SW 1271 (cell line): ENCODE measurements around the gene TALDO1.

ENCODE experiments used
- DNase-seq, 2 experiments: peaks; one replicate each; lab custom pipeline; 2025; lab: John Stamatoyannopoulos, UW

The TALDO1 gene

GRCh38 chr11:787084-787675, 39.9 kb downstream of the TALDO1 start:
- DNase-seq: no peak

GRCh38 chr11:788009-788640, 40.9 kb downstream of the TALDO1 start:
- DNase-seq: no peak

- DNase-seq: no peak
These were observed 42.0 kb downstream of the TALDO1 start for GRCh38 chr11:788953-789940.

GRCh38 chr11:789943-790342, 42.7 kb downstream of the TALDO1 start, which contains the start of gene CEND1:
CEND1 (minus strand) TSS chr11:790090; CDS start chr11:788576, 1,514 bp downstream.
- peak in 1 of 2 experiments; percentile 14 for DNase-seq

GRCh38 chr11:790721-791564, 43.7 kb downstream of the TALDO1 start:
- peak; percentile 42 to 70 for DNase-seq

GRCh38 chr11:791658-792534, 44.6 kb downstream of the TALDO1 start:
- no peak for DNase-seq

GRCh38 chr11:792535-792821, 45.2 kb downstream of the TALDO1 start:
- no peak for DNase-seq

- no peak for DNase-seq
These were observed 45.6 kb downstream of the TALDO1 start for GRCh38 chr11:792873-793272.

GRCh38 chr11:793556-793955, 46.3 kb downstream of the TALDO1 start:
- DNase-seq: no peak

GRCh38 chr11:794013-794765, 46.9 kb downstream of the TALDO1 start:
- no peak for DNase-seq

GRCh38 chr11:794766-795633, 47.7 kb downstream of the TALDO1 start:
- DNase-seq: no peak

GRCh38 chr11:795634-796564, 48.6 kb downstream of the TALDO1 start:
- peak; percentile 68 to 72 for DNase-seq

- no peak for DNase-seq
These were observed 49.5 kb downstream of the TALDO1 start for GRCh38 chr11:796565-797295.

- DNase-seq: peak; percentile 48 to 74
These were observed 50.2 kb downstream of the TALDO1 start for GRCh38 chr11:797296-798092.

- peak in 1 of 2 experiments; percentile 62 for DNase-seq
These were observed 50.9 kb downstream of the TALDO1 start, which contains the start of gene SLC25A22 for GRCh38 chr11:798093-798713. SLC25A22 (minus strand) TSS chr11:798281; CDS start chr11:795006, 3,275 bp downstream.
